GM18861 (cell line): ENCODE data around the gene AGMO.

Experiments used
- ATAC-seq: cut with Tn5 transposase; IDR thresholded peaks from one replicate; pipeline ENCODE4 v1.9.1; 2021; ENCODE audit not compliant: unreplicated experiment

Gene AGMO

DNA sequence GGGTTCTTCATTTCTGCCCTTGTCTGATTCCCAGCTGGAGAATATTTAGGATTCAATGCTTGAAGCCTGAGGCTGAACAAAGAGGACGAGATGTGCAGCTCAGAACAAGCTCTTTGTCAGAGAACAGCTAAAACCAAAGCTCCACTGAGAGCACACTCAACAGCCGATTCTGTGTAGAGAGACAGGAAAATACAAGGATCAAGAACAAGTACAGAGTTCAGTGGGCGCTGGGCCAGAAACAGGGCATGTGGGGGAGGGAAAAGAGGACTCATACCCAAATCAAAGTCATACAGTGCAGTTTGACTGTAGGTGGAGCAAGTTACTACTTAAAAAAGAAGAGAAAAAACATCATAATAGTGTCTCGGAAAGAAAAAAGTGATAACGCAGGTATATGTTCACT lies at the start of gene AGMO:
TSS of gene AGMO (minus strand) at position 181 of the 400 bp plus-strand sequence.
- ATAC-seq: no peak

DNA sequence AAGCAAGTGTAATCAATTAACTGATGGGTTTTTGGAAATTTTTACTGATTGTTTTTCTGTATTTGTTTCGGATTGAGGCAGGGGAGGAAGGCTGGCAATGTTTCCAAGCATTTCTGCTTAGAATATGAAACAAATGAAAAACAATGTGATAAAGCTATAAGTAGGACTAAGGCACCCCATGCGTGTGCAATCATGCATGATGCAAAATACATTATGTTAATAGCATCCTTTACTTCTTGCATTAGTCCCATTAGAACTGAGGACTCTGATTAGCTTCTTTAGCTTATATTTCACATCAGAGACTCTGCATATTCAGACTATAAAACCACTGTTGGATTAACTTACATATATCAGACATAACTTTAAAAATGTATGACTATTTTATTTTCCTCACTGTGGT lies 48.7 kb upstream of the AGMO start:
- no peak for ATAC-seq

DNA sequence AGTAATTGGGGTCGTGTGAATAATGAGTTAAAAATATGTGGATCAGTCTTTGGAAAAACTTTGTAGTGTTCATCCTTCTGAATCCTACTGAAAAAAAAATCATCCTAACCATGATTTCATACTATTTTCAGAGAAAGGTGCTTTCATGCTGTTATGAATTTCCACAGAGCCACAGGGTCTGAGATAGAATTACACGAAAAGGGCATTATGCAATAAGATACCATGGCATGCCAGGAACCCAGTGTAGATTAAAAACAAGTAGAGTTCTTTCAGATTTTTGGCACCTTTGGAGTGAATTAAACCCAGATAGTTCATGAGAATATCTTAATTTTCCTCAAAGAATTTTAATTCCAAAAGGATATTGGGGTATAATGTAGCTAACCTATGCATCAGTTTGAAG lies 47.5 kb upstream of the AGMO start:
- no peak for ATAC-seq

DNA sequence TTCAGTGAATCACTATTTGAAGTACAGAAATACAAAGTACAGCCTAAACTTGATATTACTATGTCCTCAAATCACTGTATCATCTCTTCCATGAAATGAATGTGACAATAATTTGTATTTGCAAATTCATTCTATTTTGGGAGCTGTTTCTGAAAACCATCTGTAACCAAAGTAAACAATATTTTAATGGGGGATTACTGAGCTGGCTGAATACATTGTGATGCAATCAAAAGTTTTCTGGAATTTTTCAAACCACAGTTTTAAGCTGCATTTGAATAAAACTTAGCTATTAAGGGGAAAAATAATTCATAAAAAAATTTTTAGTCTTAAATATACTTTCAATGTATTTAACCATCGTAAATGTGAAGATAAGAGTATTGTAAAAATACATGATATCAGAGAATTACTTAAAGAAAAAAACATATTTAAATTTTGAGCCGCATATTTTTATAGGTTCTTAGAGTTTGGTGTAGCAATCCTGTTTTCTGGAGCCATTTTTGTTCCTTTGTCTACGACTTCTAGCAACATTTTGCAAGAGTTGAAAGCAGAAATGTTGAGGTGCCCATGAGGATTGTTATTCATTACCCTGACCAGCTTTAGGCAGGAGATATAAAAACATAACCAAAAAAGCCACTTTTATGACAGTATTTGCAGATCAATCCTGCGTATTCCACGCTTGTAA lies 45.9 kb upstream of the AGMO start:
- ATAC-seq: no peak

DNA sequence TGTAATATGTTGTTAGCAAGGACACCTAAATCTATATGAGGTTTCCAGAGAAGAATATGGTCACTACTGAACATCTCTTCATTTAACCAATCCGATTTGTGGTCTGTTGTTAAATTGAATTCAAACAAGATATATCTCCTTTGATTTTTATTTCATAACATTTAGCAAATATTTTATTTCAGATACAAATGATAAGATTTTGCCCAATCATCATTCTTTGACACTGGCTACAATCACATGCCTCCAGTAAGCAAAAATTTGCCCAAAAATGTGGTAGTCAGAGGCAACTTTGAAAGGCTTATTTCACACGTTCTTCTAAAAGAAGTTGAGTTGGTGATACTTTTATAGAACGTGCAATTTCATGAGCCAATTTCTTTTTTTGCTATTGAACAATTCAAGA lies 44.7 kb upstream of the AGMO start:
- no peak for ATAC-seq

DNA sequence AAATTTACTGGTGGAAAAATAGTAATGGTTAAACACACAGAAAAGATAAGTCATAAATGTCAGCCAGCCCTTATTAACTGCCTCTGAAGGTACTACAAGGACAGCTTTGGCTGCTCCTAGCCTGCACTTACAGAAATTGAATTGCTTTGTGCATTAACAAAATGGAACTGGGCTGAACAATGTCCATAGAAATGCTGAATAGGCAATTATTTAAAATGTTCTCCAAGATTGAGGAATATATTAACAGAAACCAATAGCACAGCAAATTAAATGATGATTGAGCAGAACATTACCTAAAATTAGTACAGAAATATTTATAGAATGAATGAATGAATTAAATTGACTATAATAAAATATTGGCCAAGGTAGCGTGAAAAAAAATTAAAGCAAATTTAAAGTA lies 42.4 kb upstream of the AGMO start:
- no peak for ATAC-seq

DNA sequence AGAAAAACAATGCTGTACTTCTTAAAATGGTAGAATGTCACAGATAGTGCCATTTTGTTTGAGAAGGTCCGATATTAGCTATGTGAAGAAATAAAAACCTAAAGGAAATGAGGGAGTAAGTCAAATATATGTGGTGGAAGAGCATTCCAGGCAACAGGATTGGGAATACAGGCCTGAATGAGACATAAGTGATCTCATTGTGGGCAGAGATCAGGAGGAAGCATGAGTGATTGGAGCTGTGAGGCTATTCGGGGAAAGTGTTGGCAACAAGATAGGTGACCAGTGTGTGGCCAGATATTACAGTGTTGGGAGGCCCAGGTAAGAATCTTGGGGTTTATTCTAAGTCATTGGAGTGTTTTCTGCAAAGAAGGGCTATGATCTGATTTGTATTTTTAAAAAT lies 41.3 kb upstream of the AGMO start:
- no peak for ATAC-seq

DNA sequence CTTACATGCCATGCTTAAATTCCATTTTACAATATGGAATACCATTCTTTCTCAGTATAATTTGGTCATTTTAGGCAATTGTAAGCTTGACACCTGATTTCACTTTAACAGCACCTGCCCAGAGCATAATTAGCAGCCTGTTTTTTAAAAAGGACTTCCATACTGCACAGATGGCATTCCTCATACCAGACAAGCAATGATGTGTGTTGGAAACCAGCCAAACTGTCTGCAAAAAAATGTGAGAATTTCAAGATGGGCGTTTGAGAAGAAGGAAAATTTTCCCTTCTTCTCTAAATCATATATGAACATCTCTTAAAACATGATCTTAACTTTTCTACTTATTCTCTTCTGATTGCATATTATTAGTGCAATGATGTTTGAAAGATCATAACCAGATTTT lies 40.4 kb upstream of the AGMO start:
- no peak for ATAC-seq

DNA sequence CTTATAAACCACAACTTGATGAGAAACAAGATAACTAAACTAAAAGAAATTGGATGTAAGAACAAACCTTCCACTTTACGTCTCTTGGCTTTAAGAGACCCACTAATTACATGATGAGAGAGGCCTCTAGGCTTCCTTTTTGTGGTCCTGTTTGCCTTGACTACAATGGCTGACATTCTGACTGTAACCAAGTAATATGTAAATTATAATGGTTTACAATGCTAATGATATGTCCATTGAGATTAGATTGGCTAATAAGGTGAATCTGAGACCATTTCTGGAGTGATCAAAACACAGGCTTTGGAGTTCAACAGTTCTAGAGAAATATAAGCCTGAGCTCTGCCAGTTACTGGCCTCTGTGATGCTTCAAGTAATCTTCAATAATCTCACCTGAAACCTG lies 39.4 kb upstream of the AGMO start:
- no peak for ATAC-seq

DNA sequence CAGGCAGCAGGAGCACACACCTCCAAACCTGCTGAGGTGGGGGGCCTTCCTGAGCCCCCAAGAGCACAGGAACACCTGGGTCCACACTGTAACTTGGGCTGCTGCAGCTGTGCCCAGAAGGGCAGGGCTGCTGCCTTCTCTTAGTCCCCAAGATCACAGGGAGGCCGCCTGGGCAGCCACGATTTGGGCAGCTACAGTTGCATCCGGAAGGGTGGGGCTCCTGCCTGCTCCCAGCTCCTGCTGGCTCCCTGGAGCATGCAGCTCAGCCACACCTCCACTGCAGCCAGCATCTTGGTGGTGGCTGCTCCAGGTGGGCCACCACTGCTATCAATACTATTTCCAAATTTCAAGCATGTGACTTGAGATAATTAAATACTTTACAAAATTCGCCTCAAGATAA lies 38.5 kb upstream of the AGMO start:
- ATAC-seq: no peak

DNA sequence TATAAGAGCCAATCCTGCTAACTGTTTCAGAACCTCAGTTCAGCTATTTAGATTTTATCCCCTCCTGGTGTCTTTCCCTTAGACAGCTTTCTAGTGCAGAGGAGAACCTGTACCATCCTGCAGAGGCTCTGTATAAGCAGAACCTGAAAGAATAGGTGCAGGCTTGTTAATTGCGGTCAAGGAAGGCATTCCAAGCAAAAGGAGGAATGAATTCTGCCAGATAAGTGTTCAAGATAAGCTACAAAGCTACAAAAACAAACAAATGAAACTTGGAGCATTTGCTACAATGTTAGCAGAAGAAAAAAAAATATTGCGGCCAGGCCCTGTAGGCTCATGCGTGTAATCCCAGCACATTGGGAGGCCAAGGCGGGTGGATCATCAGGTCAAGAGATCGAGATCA lies 32.6 kb upstream of the AGMO start:
- no peak for ATAC-seq

DNA sequence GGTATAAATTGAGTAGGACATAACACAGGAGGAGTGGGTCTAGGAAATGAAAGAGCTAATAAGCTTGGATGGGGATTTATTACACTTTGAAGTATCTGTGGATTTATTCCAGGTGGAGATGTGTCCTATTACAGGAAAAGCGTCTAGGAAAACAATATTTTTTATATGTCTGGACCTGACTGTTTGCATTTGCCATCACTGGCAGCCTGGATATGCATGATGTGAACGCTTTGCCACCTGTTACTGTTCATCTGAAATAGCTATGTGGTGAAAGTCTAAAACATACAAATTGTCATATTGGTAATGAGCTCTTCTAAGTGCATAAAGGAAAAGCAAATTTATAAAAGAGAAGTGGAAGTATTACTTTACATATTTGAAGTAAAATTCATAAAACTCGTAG lies 31.6 kb upstream of the AGMO start:
- no peak for ATAC-seq

DNA sequence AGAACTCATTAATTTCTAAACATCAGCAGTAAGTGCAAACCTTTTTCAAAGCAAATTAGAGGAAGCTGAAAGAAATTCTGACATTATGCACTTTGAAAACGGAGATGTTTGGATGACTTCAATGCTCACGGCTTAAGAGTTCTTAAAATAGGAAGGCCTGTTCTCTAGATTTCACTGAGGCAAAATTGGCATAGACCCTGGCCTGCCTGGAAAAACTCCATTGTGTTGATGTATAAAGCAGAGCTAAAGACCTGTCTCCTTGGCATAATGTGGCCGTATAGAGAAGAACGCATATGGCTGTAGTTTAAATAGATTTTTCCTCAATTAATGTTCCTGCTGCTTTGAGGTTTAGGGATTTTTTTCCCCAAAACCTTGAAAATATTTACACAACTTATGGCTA lies 24.5 kb upstream of the AGMO start:
- ATAC-seq: no peak

DNA sequence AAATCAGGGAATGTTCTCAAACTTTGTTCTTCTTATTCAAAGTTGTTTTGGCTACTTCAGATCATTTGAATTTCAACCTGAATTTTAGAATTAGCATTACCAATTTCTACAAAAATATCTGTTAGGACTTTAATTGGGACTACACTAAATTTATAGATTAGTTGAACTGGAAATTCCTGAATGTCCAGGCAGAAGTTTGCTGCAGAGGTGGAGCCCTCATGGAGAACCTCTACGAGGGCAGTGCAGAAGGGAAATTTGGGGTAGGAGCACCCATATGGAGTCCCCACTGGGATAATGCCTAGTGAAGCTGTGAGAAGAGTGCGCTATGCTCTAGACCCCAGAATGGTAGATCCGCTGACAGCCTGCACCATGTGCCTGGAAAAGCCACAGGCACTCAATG lies 22.8 kb upstream of the AGMO start:
- ATAC-seq: no peak

DNA sequence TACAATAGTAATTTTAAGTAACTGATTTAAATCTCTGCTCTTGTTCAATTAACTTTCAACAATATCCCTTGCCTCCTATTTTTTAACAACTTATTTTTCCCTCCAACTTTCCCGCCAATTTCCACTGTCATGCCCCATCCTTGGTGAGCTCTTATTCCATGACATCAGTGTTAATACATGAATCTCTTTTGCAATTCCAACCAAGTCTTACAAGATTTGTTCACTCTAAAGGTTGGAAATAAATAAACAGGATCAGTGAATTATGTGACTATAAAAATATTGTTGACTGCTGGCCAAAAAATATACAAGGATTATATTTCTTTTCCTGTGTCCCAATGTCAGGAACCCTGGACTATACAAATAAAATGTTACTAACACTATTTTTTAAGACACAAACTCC lies 21.0 kb upstream of the AGMO start:
- no peak for ATAC-seq

DNA sequence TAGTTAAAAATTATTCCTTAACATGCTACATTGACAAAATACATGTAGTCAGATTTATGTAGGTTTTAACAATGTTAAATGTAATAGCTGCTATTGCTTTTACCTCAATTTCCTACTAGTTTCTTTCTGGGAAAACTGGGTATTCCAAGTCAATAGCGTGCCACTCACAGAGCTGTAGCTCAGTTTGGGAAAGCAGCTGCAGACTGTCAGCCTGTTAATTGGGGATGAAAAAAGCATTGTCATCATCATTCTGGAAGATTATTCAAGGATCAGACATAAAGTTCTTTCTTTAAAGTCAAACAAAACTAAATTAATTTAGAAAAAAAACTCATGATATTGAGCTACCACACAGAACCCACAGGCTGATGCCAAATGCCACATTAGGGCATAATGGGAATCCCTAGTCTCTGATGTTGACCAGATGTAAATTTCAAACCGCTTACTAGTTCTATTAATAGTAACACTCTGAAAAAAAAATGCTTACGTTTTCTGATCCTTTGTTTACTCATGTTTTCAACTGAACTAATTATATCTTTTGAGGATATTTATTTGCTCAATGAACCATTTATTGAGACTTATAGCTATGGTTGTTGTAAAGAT lies 19.6 kb upstream of the AGMO start:
- no peak for ATAC-seq

DNA sequence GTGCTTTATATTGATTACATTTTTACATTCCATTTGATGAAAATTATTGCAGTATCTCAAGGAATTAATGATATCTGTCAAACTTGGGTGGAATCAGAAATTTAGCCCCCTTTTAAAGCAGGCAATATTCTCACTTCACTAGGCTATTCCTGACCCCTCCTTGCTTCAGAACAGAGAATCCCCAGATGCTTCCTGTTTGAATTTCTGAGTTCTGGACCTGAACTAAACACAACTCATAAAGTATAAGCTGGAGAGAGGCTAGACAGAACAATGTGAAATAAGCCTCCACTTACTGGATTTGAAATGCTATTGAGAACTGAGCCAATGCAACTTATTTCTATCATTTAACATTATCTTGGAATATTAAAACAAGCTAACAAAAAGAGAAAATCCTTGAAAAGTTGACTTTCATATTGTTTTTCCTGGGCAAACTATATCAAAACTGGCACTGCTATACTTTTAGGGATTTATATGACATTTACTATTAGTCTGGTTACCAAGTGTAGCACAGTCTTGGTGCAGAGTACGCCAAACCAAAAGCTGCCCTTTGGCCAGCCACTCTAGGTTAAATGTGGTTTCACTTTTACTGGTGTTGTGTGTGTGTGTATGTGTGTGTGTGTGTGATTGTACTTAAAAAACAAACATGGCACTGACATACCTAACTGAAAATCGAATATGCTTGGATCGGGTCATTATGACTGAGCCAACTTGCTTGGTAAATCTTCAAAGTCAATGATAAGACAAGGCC lies 19.0 kb upstream of the AGMO start:
- no peak for ATAC-seq

DNA sequence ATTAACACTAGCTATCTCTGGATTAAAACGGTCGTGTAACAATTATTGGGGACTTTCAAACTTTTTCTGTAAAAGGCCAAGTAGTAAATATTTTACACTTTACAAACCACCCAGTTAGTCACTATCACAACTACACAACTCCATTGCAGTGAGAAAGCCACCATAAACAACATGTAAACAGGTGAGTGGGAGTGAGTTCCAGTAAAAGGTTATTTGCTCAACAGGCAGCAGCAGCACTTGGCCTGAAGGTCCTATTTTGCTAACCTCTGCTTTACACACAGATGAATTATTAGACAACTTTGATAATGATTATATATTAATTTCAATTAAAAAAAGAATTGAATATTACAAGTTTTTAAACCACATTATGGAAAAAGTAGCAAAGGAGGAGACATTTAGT lies 15.8 kb upstream of the AGMO start:
- ATAC-seq: no peak

DNA sequence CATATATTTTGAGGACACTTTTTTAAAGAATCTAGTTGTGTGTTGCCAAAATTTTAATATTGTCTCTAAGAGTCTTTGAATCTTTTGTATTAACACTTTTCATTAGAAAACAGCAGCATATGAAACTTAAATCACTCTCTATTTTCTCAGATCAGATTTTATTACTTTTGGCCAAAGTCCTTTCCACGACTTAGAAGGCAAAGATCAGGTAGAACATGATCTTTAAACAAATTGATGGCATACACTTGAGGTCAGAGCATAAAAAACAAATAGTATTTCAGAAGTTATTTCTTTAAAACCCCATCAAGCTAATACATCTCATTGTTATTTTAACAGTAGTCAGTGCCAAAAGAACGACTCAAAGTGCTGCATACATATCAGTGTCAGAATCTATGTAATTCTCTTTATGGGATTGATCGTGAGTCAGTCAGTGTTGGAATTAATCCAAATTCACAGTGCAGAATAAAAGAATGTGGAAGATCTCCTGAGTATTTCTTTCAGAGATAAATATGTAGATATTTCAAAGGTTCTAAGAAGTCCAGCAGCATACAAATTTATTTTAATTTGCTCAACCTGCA lies 9.6 kb upstream of the AGMO start:
- no peak for ATAC-seq

DNA sequence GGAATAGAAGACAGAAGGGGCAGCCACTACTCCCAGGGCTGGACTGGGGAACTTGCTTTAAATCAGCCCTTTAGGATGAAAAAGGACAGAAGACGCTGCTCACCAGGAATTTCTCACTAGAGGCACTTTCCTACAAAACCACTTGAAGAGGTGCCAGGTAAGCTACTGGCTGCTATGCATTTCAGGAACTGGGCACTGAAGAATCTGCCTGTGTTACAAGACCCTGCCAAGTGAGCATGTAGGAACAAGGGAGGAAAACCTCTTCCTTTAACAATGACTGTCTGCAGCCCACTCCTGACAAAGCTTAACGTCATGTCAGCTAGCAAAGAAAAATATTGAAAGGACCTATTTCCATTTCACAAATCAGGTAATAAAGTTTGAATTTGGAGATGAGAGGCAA lies 5.8 kb upstream of the AGMO start:
- ATAC-seq: no peak

DNA sequence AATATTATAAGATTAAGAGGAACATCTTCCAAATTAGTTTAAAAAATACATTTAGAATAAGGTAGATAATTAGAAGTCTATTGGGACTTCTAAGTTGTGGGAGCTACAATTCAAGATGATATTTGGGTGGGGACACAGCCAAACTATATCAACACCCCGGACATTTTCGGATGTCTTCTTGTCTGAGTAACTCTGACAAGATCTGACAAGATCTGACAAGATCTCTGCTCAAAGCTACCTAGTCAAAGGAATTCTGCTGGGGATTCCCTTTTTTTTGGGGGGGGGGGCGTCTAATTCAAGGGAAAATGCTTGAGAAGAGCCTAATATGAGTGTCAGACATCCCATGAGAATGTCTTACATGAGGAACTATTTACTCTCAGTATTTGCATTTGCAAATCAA lies 5.2 kb upstream of the AGMO start:
- no peak for ATAC-seq

DNA sequence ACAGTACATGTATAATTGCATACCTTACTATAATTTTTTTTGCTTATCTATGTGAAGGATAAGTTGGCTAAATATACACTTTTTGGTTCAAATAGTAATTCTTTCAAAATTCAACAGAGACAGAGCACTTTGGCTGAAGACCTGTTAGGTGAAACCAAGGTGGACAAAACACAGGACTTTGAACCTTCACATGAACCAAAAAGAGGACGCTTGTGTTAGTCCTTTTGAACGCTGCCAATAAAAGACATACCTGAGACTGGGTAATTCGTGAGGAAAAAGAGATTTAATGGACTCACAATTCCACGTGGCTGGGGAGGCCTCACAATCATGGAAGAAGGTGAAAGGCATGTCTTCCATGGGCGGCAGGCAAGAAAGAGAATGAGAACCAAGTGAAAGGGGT lies 4.7 kb upstream of the AGMO start:
- ATAC-seq: no peak
